Keratinocyte (primary cell): ENCODE results near the gene IGFBP5. TPM values are rescaled to one million over a fixed set of nuclear protein-coding genes. Genes with fewer than 3 reads are reported as not detected.
A peak's percentile ranks its signal among the peaks of the same experiment; 100 is the strongest.

ENCODE experiments used
- DNase-seq: peaks from one replicate; pipeline ENCODE4 v3.0.0-alpha.2; 2011; ENCODE audit warnings: low read depth, missing footprints, low spot score
- FAIRE-seq: peaks from 2 replicates; lab custom pipeline; 2011; peaks lifted over from hg19 to GRCh38; lab: Jason Lieb, UNC
- H2AFZ ChIP-seq: 2 replicates; pipeline ENCODE4 v1.6.0; 2012; ENCODE audit warnings: low read length, control low read depth, inconsistent platforms; ENCODE audit not compliant: control insufficient read depth
- H3K27ac ChIP-seq: 2 replicates; pipeline ENCODE4 v1.5.1; 2011; ENCODE audit warnings: low read length; ENCODE audit not compliant: control insufficient read depth, insufficient read depth
- H3K27me3 ChIP-seq: 3 replicates; pipeline ENCODE4 v1.6.0; 2011; ENCODE audit warnings: low read length; ENCODE audit not compliant: control insufficient read depth, insufficient read depth; ENCODE audit errors: extremely low read depth
- H3K36me3 ChIP-seq, 2 experiments: 2 replicates in 1 of 2; 3 replicates in 1 of 2; pipeline ENCODE4 v1.5.1; 2011; ENCODE audit warnings: low read length in 2 of 2, mild to moderate bottlenecking in 1 of 2; ENCODE audit not compliant: control insufficient read depth in 2 of 2, insufficient read depth in 2 of 2; ENCODE audit errors: extremely low read depth in 1 of 2
- H3K4me1 ChIP-seq: 3 replicates; pipeline ENCODE4 v1.5.1; 2011; ENCODE audit warnings: low read length; ENCODE audit not compliant: control insufficient read depth, insufficient read depth; ENCODE audit errors: extremely low read depth
- H3K4me2 ChIP-seq: 3 replicates; pipeline ENCODE4 v1.6.0; 2011; ENCODE audit warnings: low read depth, low read length; ENCODE audit not compliant: control insufficient read depth, insufficient read depth; ENCODE audit errors: extremely low read depth
- H3K4me3 ChIP-seq, 3 experiments: fragments of 200-600 bp in 1 of 3; sonication (generic) in 1 of 3; 2 replicates in 2 of 3; 3 replicates in 1 of 3; pipeline ENCODE4 v1.5.1; 2011 to 2016; ENCODE audit warnings: low read length in 3 of 3, mild to moderate bottlenecking in 3 of 3, control low read depth in 2 of 3, inconsistent platforms in 1 of 3, low read depth in 1 of 3, mixed read lengths in 1 of 3, mixed run types in 1 of 3, moderate library complexity in 1 of 3; ENCODE audit not compliant: control insufficient read depth in 2 of 3, insufficient read depth in 2 of 3; ENCODE audit errors: extremely low read depth in 1 of 3
- H3K79me2 ChIP-seq: 2 replicates; pipeline ENCODE4 v1.6.0; 2012; ENCODE audit warnings: low read length; ENCODE audit not compliant: control insufficient read depth, insufficient read depth
- H3K9ac ChIP-seq: 3 replicates; pipeline ENCODE4 v1.6.0; 2011; ENCODE audit warnings: low read length; ENCODE audit not compliant: control insufficient read depth, insufficient read depth; ENCODE audit errors: extremely low read depth
- H3K9me1 ChIP-seq: 3 replicates; pipeline ENCODE4 v1.6.0; 2011; ENCODE audit warnings: low read length; ENCODE audit not compliant: control insufficient read depth, insufficient read depth; ENCODE audit errors: extremely low read depth
- H3K9me3 ChIP-seq: 2 replicates; pipeline ENCODE4 v1.5.1; 2012; ENCODE audit warnings: low read depth, low read length; ENCODE audit not compliant: control insufficient read depth
- H4K20me1 ChIP-seq: 3 replicates; pipeline ENCODE4 v1.6.0; 2011; ENCODE audit warnings: low read length; ENCODE audit not compliant: control insufficient read depth, insufficient read depth; ENCODE audit errors: extremely low read depth
- EZH2 ChIP-seq: IDR thresholded peaks from one replicate; pipeline ENCODE4 v1.6.1; 2012; ENCODE audit warnings: inconsistent platforms, mild to moderate bottlenecking, low read length, moderate library complexity
- dilution Hi-C: fragments of 300-500 bp; cut with MboI; formaldehyde crosslinking; loops from one replicate; pipeline ENCODE4 v1.7.0; 2020; ENCODE audit warnings: low sequenced_read_pairs; ENCODE audit not compliant: extremely low pct_ligation_motif_present
- polyA plus RNA-seq, 5 experiments: library from polyadenylated mRNA; depleted of rRNA in 3 of 5; stranded (reverse) in 3 of 5; stranded (forward) in 1 of 5; unstranded in 1 of 5; fragments of >200 nt; gene quantifications; 1 replicate in 1 of 5; 2 replicates in 3 of 5; 3 replicates in 1 of 5; pipeline versions ENCODE4 v1.2.1 to v1.2.3, GENCODE V29; 2011 to 2012; ENCODE audit warnings: missing spikeins in 2 of 5, low read depth in 1 of 5, low replicate concordance in 1 of 5
- TF ChIP-seq, protein P1 (sequence below), 3 experiments: IDR thresholded peaks in 1 of 3; conservative IDR thresholded peaks in 1 of 3; optimal IDR thresholded peaks in 1 of 3; 2 replicates in 2 of 3; 3 replicates in 1 of 3; pipeline versions ENCODE3 to v1.5.1; 2011; ENCODE audit warnings: low read length in 3 of 3, mild to moderate bottlenecking in 3 of 3, moderate library complexity in 2 of 3, control low read depth in 1 of 3, inconsistent platforms in 1 of 3; ENCODE audit not compliant: insufficient read depth in 2 of 3; ENCODE audit errors: extremely low read depth in 1 of 3

The IGFBP5 gene
- polyA plus RNA-seq, 1 donor (not counting 4 experiments of a cell fraction or from before 2014, with no cell fraction given): 1.1 TPM

DNA sequence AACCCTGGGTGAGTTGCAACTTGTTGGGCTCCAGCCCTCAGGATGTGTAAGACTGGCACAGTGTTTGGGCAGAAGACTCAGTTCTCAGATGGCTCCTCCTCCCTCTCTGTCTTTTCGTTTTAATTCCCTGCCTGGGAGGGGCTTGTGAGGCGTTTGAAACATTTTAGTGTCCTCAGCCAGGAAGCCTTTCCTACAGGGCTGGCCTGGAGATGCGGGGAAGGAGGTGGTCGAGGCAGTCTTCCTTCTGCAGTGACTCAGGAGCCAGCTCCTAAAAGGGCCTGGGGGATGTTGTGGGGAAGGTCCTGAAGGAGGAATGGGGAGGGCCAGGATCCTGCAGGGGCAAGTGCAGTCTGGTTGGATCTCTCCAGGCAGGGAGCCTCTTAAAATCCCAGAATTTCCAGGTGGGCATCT lies 22.1 kb upstream of the IGFBP5 start:
- dilution Hi-C loops: no loop called here
- Histone ChIP-seq H3K9me1 (no peaks in the 10 kb centered on the region), H4K20me1 (no peaks in the 10 kb centered on the region), H3K9ac (no peak overlapping the region), H3K9me3 (no peaks in the 10 kb centered on the region), H3K36me3 (no peaks in the 10 kb centered on the region), H2AFZ (peak overlapping the region; percentile 74), H3K4me1 (peaks cover 50% of the 10 kb centered on the region), H3K4me3 (no peak overlapping the region), H3K27me3 (no peaks in the 10 kb centered on the region), H3K79me2 (no peaks in the 10 kb centered on the region), H3K4me2 (peak overlapping the region; percentile 87), H3K27ac (peak overlapping the region; percentile 66)
- FAIRE-seq (peak; percentile 98), DNase-seq (peak; percentile 54)
- TF ChIP-seq, protein P1, sequence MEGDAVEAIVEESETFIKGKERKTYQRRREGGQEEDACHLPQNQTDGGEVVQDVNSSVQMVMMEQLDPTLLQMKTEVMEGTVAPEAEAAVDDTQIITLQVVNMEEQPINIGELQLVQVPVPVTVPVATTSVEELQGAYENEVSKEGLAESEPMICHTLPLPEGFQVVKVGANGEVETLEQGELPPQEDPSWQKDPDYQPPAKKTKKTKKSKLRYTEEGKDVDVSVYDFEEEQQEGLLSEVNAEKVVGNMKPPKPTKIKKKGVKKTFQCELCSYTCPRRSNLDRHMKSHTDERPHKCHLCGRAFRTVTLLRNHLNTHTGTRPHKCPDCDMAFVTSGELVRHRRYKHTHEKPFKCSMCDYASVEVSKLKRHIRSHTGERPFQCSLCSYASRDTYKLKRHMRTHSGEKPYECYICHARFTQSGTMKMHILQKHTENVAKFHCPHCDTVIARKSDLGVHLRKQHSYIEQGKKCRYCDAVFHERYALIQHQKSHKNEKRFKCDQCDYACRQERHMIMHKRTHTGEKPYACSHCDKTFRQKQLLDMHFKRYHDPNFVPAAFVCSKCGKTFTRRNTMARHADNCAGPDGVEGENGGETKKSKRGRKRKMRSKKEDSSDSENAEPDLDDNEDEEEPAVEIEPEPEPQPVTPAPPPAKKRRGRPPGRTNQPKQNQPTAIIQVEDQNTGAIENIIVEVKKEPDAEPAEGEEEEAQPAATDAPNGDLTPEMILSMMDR (optimal IDR thresholded peaks at IDR 0.05 in 1 of 3, IDR thresholded peaks at IDR 0.05 in 1 of 3, conservative IDR thresholded peaks at IDR 0.05 in 1 of 3; ENCODE audit: extremely low read depth in 1 of 3, insufficient read depth in 2 of 3, low read length in 3 of 3): no peak
- no peak for TF ChIP-seq EZH2

DNA sequence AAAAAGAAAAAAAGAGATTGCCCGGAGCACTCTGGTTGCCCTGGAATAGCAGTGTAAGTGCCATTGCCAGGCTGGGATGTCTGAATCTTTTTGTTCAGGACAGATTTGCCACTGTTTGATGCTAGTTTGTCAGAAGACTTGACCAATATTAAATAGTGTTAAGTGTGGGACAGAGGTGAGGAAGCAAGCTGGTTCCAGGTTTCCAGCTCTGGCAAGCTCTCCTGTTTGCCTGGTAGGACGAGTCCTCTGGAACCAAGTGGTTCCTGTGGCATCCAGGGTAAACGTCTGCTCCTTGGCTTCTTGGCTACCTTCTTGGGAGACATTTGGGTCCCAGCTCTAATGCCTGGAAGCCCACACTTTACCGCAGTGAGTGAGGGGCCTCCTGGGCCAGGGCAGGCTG lies 20.8 kb upstream of the IGFBP5 start:
- Histone ChIP-seq H3K79me2 (no peaks in the 10 kb centered on the region), H2AFZ (peak overlapping the region; percentile 15), H3K4me1 (peaks cover 57% of the 10 kb centered on the region), H3K4me3 (no peak overlapping the region), H3K4me2 (peak overlapping the region; percentile 7), H3K27me3 (no peaks in the 10 kb centered on the region), H3K9ac (no peak overlapping the region), H3K27ac (no peak overlapping the region), H4K20me1 (no peaks in the 10 kb centered on the region), H3K36me3 (no peaks in the 10 kb centered on the region), H3K9me1 (no peaks in the 10 kb centered on the region), H3K9me3 (no peaks in the 10 kb centered on the region)
- DNase-seq: no peak
- TF ChIP-seq, protein P1 (optimal IDR thresholded peaks at IDR 0.05 in 1 of 3, IDR thresholded peaks at IDR 0.05 in 1 of 3, conservative IDR thresholded peaks at IDR 0.05 in 1 of 3; ENCODE audit: extremely low read depth in 1 of 3, insufficient read depth in 2 of 3, low read length in 3 of 3): no peak
- no peak for TF ChIP-seq EZH2
- FAIRE-seq: peak; percentile 17
- dilution Hi-C loops: no loop called here
